Right atrium auricular region (tissue), 2 donors: ENCODE data around the gene TAS1R2. TPM values are rescaled to one million over a fixed set of nuclear protein-coding genes. Genes with fewer than 3 reads are reported as not detected.

Source experiments
- DNase-seq: peaks from one replicate; pipeline ENCODE4 v3.0.0-alpha.2; 2019; ENCODE audit warnings: low spot score
- H3K27ac ChIP-seq, 2 donors: fragments of 200-600 bp; sonication (generic); 1 replicate in 1 of 2; 2 replicates in 1 of 2; pipeline ENCODE4 v1.5.1; 2016 to 2019
- H3K27me3 ChIP-seq, 2 donors: fragments of 200-600 bp; sonication (generic); one replicate each; pipeline versions ENCODE4 v1.5.1 to v1.6.0; 2017 to 2019
- H3K36me3 ChIP-seq: fragments of 200-600 bp; sonication (generic); one replicate; pipeline ENCODE4 v1.5.1; 2016
- H3K4me1 ChIP-seq, 2 donors: fragments of 200-600 bp; sonication (generic); one replicate each; pipeline versions ENCODE4 v1.5.1 to v1.6.0; 2017 to 2019
- H3K4me3 ChIP-seq, 2 donors: fragments of 200-600 bp; sonication (generic); 1 replicate in 1 of 2; 2 replicates in 1 of 2; pipeline ENCODE4 v1.5.1; 2017 to 2019; ENCODE audit warnings: mild to moderate bottlenecking in 1 of 2, moderate library complexity in 1 of 2
- H3K9me3 ChIP-seq, 2 donors: fragments of 200-600 bp; sonication (generic); one replicate each; pipeline ENCODE4 v1.5.1; 2019
- total RNA-seq, 2 donors: library from RNA; depleted of rRNA; stranded (reverse); fragments of >200 nt; gene quantifications; one replicate each; pipeline ENCODE4 v1.1.0, GENCODE V29; 2016
- TF ChIP-seq, protein P1 (sequence below), 2 donors: fragments of 200-600 bp; sonication (generic); IDR thresholded peaks; one replicate each; pipeline ENCODE4 v1.5.1; 2019; ENCODE audit warnings: antibody characterized with exemption in 2 of 2

Gene TAS1R2
- total RNA-seq, 2 donors from 2014 or later, result not detected

DNA sequence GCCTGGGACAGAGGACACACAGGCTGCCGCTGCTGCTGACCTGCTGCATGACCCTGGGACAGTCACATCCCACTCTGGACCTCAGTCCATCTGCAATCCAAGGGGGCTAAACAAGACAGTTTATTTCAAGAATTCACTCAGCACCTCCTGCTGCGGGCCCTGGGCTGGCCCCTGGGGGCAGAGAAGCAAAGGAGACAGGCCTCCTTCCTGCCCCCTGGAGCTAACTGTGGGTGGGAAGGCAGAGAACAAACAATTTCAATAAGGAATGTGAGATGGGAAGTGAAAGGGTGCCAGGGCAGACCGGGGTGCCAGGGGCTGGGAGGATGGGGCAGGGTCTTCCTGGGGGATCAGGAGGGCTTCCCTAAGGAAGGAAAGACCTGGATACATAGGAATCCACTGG lies 60.0 kb downstream of the TAS1R2 start:
- TF ChIP-seq, protein P1, sequence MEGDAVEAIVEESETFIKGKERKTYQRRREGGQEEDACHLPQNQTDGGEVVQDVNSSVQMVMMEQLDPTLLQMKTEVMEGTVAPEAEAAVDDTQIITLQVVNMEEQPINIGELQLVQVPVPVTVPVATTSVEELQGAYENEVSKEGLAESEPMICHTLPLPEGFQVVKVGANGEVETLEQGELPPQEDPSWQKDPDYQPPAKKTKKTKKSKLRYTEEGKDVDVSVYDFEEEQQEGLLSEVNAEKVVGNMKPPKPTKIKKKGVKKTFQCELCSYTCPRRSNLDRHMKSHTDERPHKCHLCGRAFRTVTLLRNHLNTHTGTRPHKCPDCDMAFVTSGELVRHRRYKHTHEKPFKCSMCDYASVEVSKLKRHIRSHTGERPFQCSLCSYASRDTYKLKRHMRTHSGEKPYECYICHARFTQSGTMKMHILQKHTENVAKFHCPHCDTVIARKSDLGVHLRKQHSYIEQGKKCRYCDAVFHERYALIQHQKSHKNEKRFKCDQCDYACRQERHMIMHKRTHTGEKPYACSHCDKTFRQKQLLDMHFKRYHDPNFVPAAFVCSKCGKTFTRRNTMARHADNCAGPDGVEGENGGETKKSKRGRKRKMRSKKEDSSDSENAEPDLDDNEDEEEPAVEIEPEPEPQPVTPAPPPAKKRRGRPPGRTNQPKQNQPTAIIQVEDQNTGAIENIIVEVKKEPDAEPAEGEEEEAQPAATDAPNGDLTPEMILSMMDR (IDR thresholded peaks at IDR 0.05), result no peak
- no peak overlapping the region for H3K27ac ChIP-seq
- no peaks in the 10 kb centered on the region for H3K27me3 ChIP-seq
- no peaks in the 10 kb centered on the region for H3K36me3 ChIP-seq
- no peaks in the 10 kb centered on the region for H3K4me1 ChIP-seq
- H3K9me3 ChIP-seq, result no peaks in the 10 kb centered on the region
- no peak for DNase-seq
- no peak overlapping the region for H3K4me3 ChIP-seq

DNA sequence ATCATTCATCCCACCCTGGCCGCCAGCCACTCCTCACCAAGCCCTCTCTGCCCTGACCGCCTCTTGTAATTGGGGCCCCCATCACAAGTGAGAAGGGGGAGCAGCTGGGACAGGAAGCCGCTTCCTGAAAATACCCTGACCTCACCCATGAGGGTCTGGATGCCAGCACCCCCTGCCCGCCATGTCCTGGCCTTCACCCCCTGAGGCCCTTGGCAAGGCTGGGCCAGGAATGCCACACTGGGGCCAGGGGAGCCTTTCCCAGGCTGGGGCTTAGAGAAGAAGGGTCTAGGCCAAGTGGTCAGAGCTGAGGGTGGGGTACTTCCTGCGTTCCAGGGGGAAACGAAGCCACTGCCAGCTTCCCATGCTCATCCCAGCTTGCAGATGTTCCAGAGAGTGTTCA lies 60.5 kb downstream of the TAS1R2 start:
- H3K36me3 ChIP-seq, result no peaks in the 10 kb centered on the region
- no peaks in the 10 kb centered on the region for H3K27me3 ChIP-seq
- TF ChIP-seq, protein P1 (IDR thresholded peaks at IDR 0.05), result no peak
- H3K27ac ChIP-seq, result no peak overlapping the region
- no peak for DNase-seq
- H3K9me3 ChIP-seq, result no peaks in the 10 kb centered on the region
- no peaks in the 10 kb centered on the region for H3K4me1 ChIP-seq
- no peak overlapping the region for H3K4me3 ChIP-seq

DNA sequence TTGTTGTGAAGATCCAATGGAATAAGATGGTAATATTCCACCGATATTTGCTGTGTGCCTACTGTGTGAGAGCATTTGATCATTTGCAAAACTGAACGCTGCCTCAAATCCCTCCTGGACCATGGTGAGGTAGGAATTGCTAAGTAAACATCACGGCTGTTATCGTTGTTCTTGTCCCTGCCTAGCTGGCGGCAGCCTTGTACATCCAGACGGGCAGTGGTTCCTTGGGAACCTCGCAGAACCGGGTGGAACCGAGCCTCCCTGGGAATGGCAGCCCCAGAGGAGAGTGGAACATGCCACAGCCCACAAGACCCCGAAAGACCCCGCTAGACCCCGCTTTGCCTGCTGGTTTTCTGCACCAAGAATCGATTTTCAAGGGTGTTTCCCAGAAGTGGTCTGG lies 60.9 kb downstream of the TAS1R2 start:
- H3K4me3 ChIP-seq, result no peak overlapping the region
- no peaks in the 10 kb centered on the region for H3K4me1 ChIP-seq
- no peaks in the 10 kb centered on the region for H3K36me3 ChIP-seq
- TF ChIP-seq, protein P1 (IDR thresholded peaks at IDR 0.05), result no peak
- DNase-seq, result no peak
- H3K9me3 ChIP-seq, result no peaks in the 10 kb centered on the region
- H3K27ac ChIP-seq, result no peak overlapping the region
- H3K27me3 ChIP-seq, result no peaks in the 10 kb centered on the region

DNA sequence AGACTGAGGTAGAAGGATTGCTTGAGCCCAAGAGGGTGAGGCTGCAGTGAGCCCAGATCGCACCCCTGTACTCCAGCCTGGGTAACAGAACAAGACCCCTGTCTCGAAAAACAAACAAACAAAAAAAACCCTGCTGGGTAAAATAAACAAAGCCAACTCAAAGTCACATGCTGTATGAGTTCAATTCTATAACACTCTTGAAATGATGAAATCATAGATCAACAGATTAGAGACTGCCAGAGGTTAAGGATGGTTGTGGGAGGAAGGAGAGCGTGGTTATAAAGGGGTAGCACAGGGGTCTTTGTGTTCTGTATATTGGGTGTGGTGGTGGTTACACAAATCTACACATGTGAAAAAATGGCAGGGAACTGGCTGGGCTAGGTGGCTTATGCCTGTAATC lies 62.5 kb downstream of the TAS1R2 start:
- Histone ChIP-seq H3K27ac (no peak overlapping the region), H3K9me3 (peaks cover 0 to 11% of the 10 kb centered on the region in 2 donors), H3K36me3 (no peaks in the 10 kb centered on the region), H3K27me3 (no peaks in the 10 kb centered on the region), H3K4me3 (no peak overlapping the region), H3K4me1 (no peaks in the 10 kb centered on the region)
- no peak for DNase-seq
- TF ChIP-seq, protein P1 (IDR thresholded peaks at IDR 0.05), result no peak

DNA sequence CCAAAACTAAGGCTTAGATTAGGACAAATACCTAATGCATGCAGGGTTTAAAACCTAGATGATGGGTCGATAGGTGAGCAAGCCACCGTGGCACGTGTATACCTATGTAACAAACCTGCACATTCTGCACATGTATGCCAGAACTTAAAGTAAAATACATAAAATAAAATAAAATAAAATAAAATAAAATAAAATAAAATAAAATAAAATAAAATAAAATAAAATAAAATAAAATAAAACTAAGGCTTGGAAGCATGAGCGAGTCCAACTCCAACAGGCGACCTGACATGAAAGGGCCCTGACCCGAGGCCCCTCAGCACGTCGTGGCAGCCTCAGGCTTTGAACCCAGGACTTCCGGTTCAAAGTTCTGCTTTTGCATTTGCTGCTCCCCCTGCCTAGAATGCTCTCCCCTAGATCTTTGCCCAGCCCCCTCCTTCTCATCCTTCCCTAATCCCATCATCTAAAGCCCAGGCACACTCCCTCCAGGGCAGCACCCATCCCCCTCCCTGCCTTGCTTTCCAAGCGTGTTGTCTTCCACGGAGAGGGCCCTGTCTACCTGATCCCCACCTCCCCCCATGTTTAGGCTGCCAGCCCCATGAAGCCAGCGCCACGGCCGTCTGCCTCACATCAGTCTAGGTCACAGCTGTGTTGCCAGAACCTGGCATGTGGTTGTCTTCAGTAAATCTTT lies 64.3 kb downstream of the TAS1R2 start:
- H3K27me3 ChIP-seq, result no peaks in the 10 kb centered on the region
- H3K9me3 ChIP-seq, result peaks cover 0 to 11% of the 10 kb centered on the region in 2 donors
- no peak overlapping the region for H3K4me3 ChIP-seq
- TF ChIP-seq, protein P1 (IDR thresholded peaks at IDR 0.05), result no peak
- no peaks in the 10 kb centered on the region for H3K4me1 ChIP-seq
- no peaks in the 10 kb centered on the region for H3K36me3 ChIP-seq
- DNase-seq, result no peak
- no peak overlapping the region for H3K27ac ChIP-seq

DNA sequence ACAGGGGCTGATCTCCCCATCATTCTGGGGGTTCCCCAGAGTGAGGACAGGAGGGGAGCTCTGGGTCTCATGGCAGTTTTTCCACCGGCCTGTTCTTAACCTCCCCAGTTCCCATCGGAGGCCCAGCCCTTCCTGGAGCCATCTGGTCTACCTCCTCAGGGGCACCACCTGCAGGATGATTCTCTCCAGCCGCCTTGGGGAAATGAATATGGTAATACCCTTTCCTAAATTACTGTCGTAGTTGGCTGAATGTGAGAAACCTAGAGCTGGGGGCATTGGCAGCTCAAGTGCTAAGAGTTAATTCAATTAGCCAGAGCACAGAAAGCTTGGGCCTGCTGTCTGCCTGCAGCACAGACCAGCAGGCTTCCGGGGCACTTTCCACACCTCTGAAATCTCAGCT lies 64.9 kb downstream of the TAS1R2 start:
- H3K4me1 ChIP-seq, result no peaks in the 10 kb centered on the region
- TF ChIP-seq, protein P1 (IDR thresholded peaks at IDR 0.05), result no peak
- H3K9me3 ChIP-seq, result peaks cover 0 to 11% of the 10 kb centered on the region in 2 donors
- H3K27me3 ChIP-seq, result no peaks in the 10 kb centered on the region
- H3K27ac ChIP-seq, result no peak overlapping the region
- DNase-seq, result no peak
- H3K4me3 ChIP-seq, result no peak overlapping the region
- H3K36me3 ChIP-seq, result no peaks in the 10 kb centered on the region
